ENCODE data around the gene CYP1A2.

CYP1A2 gene

GRCh38 chr15:74781431-74782258 is 33.0 kb downstream of the CYP1A2 start, which contains the start of gene CSK:
CSK (plus strand) TSS chr15:74782080; CDS start chr15:74798298, 16,218 bp downstream.
- peak within 1 kb of the TSS; percentile 65 to 97 for H3K27ac ChIP-seq
- TF ChIP-seq, protein P1, sequence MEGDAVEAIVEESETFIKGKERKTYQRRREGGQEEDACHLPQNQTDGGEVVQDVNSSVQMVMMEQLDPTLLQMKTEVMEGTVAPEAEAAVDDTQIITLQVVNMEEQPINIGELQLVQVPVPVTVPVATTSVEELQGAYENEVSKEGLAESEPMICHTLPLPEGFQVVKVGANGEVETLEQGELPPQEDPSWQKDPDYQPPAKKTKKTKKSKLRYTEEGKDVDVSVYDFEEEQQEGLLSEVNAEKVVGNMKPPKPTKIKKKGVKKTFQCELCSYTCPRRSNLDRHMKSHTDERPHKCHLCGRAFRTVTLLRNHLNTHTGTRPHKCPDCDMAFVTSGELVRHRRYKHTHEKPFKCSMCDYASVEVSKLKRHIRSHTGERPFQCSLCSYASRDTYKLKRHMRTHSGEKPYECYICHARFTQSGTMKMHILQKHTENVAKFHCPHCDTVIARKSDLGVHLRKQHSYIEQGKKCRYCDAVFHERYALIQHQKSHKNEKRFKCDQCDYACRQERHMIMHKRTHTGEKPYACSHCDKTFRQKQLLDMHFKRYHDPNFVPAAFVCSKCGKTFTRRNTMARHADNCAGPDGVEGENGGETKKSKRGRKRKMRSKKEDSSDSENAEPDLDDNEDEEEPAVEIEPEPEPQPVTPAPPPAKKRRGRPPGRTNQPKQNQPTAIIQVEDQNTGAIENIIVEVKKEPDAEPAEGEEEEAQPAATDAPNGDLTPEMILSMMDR (IDR thresholded peaks at IDR 0.05), result peak; percentile 40
- DNase-seq (ENCODE audit: low spot score), result peak; percentile 75
- peak within 1 kb of the TSS; percentile 95 for H3K4me3 ChIP-seq

DNA sequence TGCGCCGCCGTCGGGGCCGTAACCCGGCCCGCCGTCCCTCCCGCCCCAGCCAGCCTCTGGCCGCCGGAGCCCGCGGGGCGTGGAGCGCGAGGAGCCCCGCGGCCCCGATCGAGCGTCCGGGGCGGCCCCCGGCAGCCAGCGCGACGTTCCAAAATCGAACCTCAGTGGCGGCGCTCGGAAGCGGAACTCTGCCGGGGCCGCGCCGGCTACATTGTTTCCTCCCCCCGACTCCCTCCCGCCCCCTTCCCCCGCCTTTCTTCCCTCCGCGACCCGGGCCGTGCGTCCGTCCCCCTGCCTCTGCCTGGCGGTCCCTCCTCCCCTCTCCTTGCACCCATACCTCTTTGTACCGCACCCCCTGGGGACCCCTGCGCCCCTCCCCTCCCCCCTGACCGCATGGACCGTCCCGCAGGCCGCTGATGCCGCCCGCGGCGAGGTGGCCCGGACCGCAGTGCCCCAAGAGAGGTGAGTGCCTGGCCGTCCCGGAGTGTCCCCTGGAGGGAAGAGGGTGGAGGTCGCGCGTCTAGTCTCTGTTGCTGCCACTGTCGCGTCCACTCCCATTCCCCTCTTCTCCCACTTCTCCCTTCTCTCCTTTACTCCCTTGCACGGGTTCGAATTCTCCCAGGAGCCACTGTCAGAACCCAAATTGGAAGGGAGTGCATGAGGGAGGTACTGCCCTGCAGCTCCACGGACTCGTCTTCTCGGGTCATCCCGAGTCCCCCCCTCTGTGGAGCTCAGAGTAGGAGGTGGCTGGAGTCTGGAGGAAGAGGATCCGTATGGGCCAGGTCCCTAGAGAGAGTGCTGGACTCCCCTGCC is 33.8 kb downstream of the CYP1A2 start:
- TF ChIP-seq, protein P1 (IDR thresholded peaks at IDR 0.05), result no peak
- Histone ChIP-seq H3K27ac (peak overlapping the region; percentile 65 to 97), H3K4me3 (peak overlapping the region; percentile 95)
- no peak for DNase-seq (ENCODE audit: low spot score)

GRCh38 chr15:74783072-74783807 is 34.6 kb downstream of the CYP1A2 start:
- H3K27ac ChIP-seq, result peak overlapping the region; percentile 65 to 97
- H3K4me3 ChIP-seq, result peak overlapping the region; percentile 95
- no peak for DNase-seq (ENCODE audit: low spot score)
- TF ChIP-seq, protein P1 (IDR thresholded peaks at IDR 0.05), result no peak

GRCh38 chr15:74783808-74784175 is 35.1 kb downstream of the CYP1A2 start:
- no peak for DNase-seq (ENCODE audit: low spot score)
- Histone ChIP-seq H3K4me3 (peak overlapping the region; percentile 95), H3K27ac (peak overlapping the region; percentile 65 to 97)
- TF ChIP-seq, protein P1 (IDR thresholded peaks at IDR 0.05), result no peak

DNA sequence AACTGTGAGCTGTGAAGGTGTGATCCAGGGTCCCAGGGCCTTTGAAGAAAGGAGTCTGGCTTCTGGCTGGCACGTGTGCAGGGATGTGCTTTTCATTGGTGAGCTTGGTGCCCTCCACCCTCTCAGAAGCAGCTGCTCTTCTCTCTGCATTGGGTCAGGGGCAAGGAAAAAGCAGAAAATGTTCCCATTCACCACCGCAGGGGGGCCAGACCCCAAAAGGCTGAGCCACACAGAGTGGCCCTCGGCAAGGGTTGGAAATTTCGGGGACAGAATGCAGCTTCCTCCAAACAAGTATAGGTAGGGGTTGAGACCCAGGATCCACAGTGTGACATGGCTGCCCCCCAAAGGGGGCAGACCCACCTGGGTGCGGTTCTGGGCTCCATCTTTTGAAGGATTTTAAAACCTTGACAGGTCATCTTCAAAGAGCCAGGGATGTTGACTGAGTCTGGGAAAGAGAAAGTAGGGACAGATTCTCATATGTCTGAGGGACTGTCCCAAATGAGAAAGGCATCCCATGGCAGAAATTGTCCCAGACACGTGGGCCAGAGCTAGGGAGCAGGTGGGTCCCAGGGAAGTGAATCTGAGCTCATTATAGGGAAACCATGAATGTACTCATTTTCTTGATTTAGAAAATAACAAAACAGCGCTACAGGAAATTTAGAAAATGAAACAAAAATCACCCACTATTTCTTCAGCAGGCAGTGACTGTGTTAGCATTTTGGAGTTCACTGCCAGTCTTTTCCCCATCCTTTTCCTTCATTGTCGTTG is 36.0 kb downstream of the CYP1A2 start:
- no peak for DNase-seq (ENCODE audit: low spot score)
- Histone ChIP-seq H3K27ac (peak overlapping the region; percentile 42 to 61), H3K4me3 (peak overlapping the region; percentile 14)
- TF ChIP-seq, protein P1 (IDR thresholded peaks at IDR 0.05), result no peak

Measured in coronary artery (tissue), 2 donors.